HepG2 (cell line): Measurements from ENCODE around the gene OST4. TPM values are rescaled to one million over a fixed set of nuclear protein-coding genes. Genes with fewer than 3 reads are reported as not detected.

Experiments used
- ATAC-seq: fragments of 200-7000 bp; cut with Tn5 transposase; 3 replicates; pipeline ENCODE4 v1.9.1; 2020; ENCODE audit warnings: mild to moderate bottlenecking, moderate library complexity
- BruUV-seq: library from RNA; stranded (reverse); fragments of 400-500 nt; replicated peaks from 2 replicates; lab custom pipeline; 2021; lab: Mats Ljungman, UMichigan
- CTCF ChIA-PET: fragments of 300-600 bp; formaldehyde crosslinking; extraction: SDS; loops from one replicate; lab custom pipeline; 2021; ENCODE audit warnings: low total read pairs, inconsistent platforms, low intra/inter-chr PET ratio; lab: Yijun Ruan, JAX
- POLR2A ChIA-PET: fragments of 350-600 bp; sonication (Branson Sonifier 250); formaldehyde crosslinking; loops from one replicate; lab custom pipeline; 2020; ENCODE audit warnings: antibody characterized with exemption, inconsistent platforms; lab: Yijun Ruan, JAX
- DNase-seq: peaks from one replicate; pipeline ENCODE4 v3.0.0-alpha.2; 2015; ENCODE audit warnings: low spot score
- FAIRE-seq: peaks from 3 replicates; lab custom pipeline; 2011; peaks lifted over from hg19 to GRCh38; lab: Jason Lieb, UNC
- H2AFZ ChIP-seq: one replicate; pipeline ENCODE4 v1.6.1; 2011; ENCODE audit warnings: low read length, inconsistent platforms
- H3K27ac ChIP-seq: fragments of 300-600 bp; 3 replicates; pipeline ENCODE4 v1.8.0; 2011; ENCODE audit warnings: mixed run types, mild to moderate bottlenecking, mixed read lengths, low read length, inconsistent platforms; ENCODE audit not compliant: insufficient read depth; ENCODE audit errors: extremely low read length
- H3K27me3 ChIP-seq, 2 experiments: fragments of 200-600 bp in 1 of 2; 2 replicates in 1 of 2; 3 replicates in 1 of 2; pipeline versions ENCODE4 v1.6.0 to v1.8.0; 2011; ENCODE audit warnings: low read length in 2 of 2, mild to moderate bottlenecking in 2 of 2, moderate library complexity in 2 of 2, inconsistent platforms in 1 of 2; ENCODE audit not compliant: insufficient read depth in 2 of 2, control insufficient read depth in 1 of 2
- H3K36me3 ChIP-seq, 2 experiments: fragments of 200-600 bp in 1 of 2; replicated peaks in 1 of 2; 2 replicates in 1 of 2; 3 replicates in 1 of 2; pipeline versions ENCODE4 v1.5.1 to v1.8.0; 2011; ENCODE audit warnings: low read length in 2 of 2, inconsistent platforms in 1 of 2; ENCODE audit not compliant: insufficient read depth in 2 of 2, control insufficient read depth in 1 of 2
- H3K4me1 ChIP-seq: 2 replicates; pipeline ENCODE4 v1.5.1; 2012; ENCODE audit warnings: low read length, inconsistent platforms; ENCODE audit not compliant: insufficient read depth
- H3K4me2 ChIP-seq: 2 replicates; pipeline ENCODE4 v1.6.0; 2011; ENCODE audit warnings: low read depth, low read length, inconsistent platforms
- H3K4me3 ChIP-seq, 3 experiments: fragments of 200-600 bp in 1 of 3; sonication (generic), shearing (Covaris generic) in 1 of 3; replicated peaks in 1 of 3; 2 replicates each; pipeline ENCODE4 v1.5.1; 2011 to 2016; ENCODE audit warnings: low read length in 3 of 3, inconsistent platforms in 2 of 3, low read depth in 2 of 3, mild to moderate bottlenecking in 2 of 3, control low read depth in 1 of 3, mixed read lengths in 1 of 3; ENCODE audit not compliant: insufficient read depth in 1 of 3
- H3K79me2 ChIP-seq: one replicate; pipeline ENCODE4 v1.6.1; 2011; ENCODE audit warnings: low read length, inconsistent platforms; ENCODE audit not compliant: insufficient read depth
- H3K9ac ChIP-seq: 2 replicates; pipeline ENCODE4 v1.6.0; 2011; ENCODE audit warnings: mild to moderate bottlenecking, low read depth, low read length, inconsistent platforms; ENCODE audit not compliant: insufficient read depth
- H3K9me3 ChIP-seq: 2 replicates; pipeline ENCODE4 v1.5.1; 2012; ENCODE audit warnings: mild to moderate bottlenecking, low read length
- H4K20me1 ChIP-seq: 2 replicates; pipeline ENCODE4 v1.6.0; 2011; ENCODE audit warnings: inconsistent platforms, mild to moderate bottlenecking, low read length, moderate library complexity; ENCODE audit not compliant: insufficient read depth
- AGO2 ChIP-seq: fragments of 200-400 bp; formaldehyde crosslinking; optimal IDR thresholded peaks from 2 replicates; pipeline ENCODE3; 2017; ENCODE audit warnings: mild to moderate bottlenecking, low read depth, low read length, moderate library complexity
- HMGXB3 ChIP-seq: sonication (generic); formaldehyde crosslinking; IDR thresholded peaks from 2 replicates; pipeline ENCODE4 v1.4.0; 2020; ENCODE audit warnings: missing genetic modification reagents, borderline replicate concordance
- HNF1B ChIP-seq: sonication (generic); formaldehyde crosslinking; IDR thresholded peaks from 2 replicates; pipeline ENCODE4 v1.5.1; 2020; ENCODE audit warnings: mild to moderate bottlenecking, moderate library complexity, missing genetic modification reagents
- ONECUT2 ChIP-seq: sonication (generic); formaldehyde crosslinking; IDR thresholded peaks from 2 replicates; pipeline ENCODE4 v1.4.0; 2020; ENCODE audit warnings: missing genetic modification reagents
- SAP130 ChIP-seq: IDR thresholded peaks from 2 replicates; pipeline ENCODE4 v1.6.1; 2016; ENCODE audit warnings: low read depth
- ZFP36L2 ChIP-seq: sonication (generic); formaldehyde crosslinking; IDR thresholded peaks from 2 replicates; pipeline ENCODE4 v1.4.0; 2020; ENCODE audit warnings: missing genetic modification reagents
- ZNF256 ChIP-seq: sonication (generic); formaldehyde crosslinking; conservative IDR thresholded peaks from 2 replicates; pipeline ENCODE4 v1.4.0; 2020; ENCODE audit warnings: missing genetic modification reagents
- ZNF720 ChIP-seq: sonication (generic); formaldehyde crosslinking; IDR thresholded peaks from 2 replicates; pipeline ENCODE4 v1.4.0; 2020; ENCODE audit warnings: missing genetic modification reagents
- WGBS: methylation state at CpG from one replicate; pipeline ENCODE4 v1.1.6; 2017; ENCODE audit warnings: low lambda C conversion rate; 5-methylcytosine and 5-hydroxymethylcytosine counted together
- in situ Hi-C: cut with HindIII; loops from 2 replicates; pipeline ENCODE4 v1.10.0; 2017; ENCODE audit warnings: low pct_unique_long_range_greater_than_20kb; ENCODE audit not compliant: extremely low pct_ligation_motif_present
- intact Hi-C: fragments of 100-400 bp; cut with micrococcal nuclease; formaldehyde crosslinking; loops from one replicate; pipeline ENCODE4 v1.10.0; 2022; ENCODE audit not compliant: unreplicated experiment
- polyA plus RNA-seq, 8 experiments: library from polyadenylated mRNA; depleted of rRNA in 3 of 8; stranded (reverse) in 7 of 8; unstranded in 1 of 8; fragments of >200 nt; fragmentation: Illumina TruSeq in 4 of 8; extraction: Trizol in 4 of 8; gene quantifications; 2 replicates each; pipeline versions ENCODE4 v1.2.1 to v1.2.3, GENCODE V29; 2011 to 2016; ENCODE audit warnings: low read depth in 4 of 8, missing spikeins in 1 of 8, mixed read lengths in 1 of 8; ENCODE audit not compliant: insufficient read depth in 1 of 8
- total RNA-seq, 5 experiments: library from RNA; depleted of rRNA; stranded (reverse); fragments of >200 nt; fragmentation: Illumina TruSeq; extraction: Trizol; gene quantifications; 2 replicates each; pipeline ENCODE4 v1.2.3, GENCODE V29; 2016; ENCODE audit warnings: low read depth in 1 of 5

OST4 gene
- total and polyA plus RNA-seq, 2 of the 13 experiments (the other 11 are each of a cell fraction or from before 2014, with no cell fraction given) = 498 to 584 TPM

- TF ChIP-seq HMGXB3 (CRISPR knock-in tag) (0 out of 2 replicates have a peak, but pooled peaks have one; percentile 18), SAP130 (CRISPR knock-in tag) (0 out of 2 replicates have a peak, but pooled peaks have one; percentile 27)
Observed at GRCh38 chr2:27083410-27084296, 12.2 kb upstream of the OST4 start (continued).

GRCh38 chr2:27082773-27083409, 11.4 kb upstream of the OST4 start:
- Histone ChIP-seq H3K9ac (no peak overlapping the region), H3K4me3 (no peak overlapping the region), H3K79me2 (peaks cover 12% of the 10 kb centered on the region), H2AFZ (no peak overlapping the region), H3K27ac (no peak overlapping the region), H3K27me3 (no peaks in the 10 kb centered on the region), H3K4me2 (no peak overlapping the region), H3K4me1 (peaks cover 76% of the 10 kb centered on the region), H3K36me3 (no peaks in the 10 kb centered on the region), H3K9me3 (no peaks in the 10 kb centered on the region), H4K20me1 (no peaks in the 10 kb centered on the region)
- ATAC-seq = no peak
- TF ChIP-seq ZFP36L2 (CRISPR knock-in tag) = no peak
- no peak for TF ChIP-seq ZNF720 (CRISPR knock-in tag)
- no peak for TF ChIP-seq ONECUT2 (CRISPR knock-in tag)
- no peak for TF ChIP-seq ZNF256
- peak; percentile 43 for TF ChIP-seq AGO2
- no peak for TF ChIP-seq HNF1B
- no peak for DNase-seq
- CTCF ChIA-PET = no interaction called here
- POLR2A ChIA-PET = interaction anchor here (0.8 to 9.2 kb wide), 8 partner anchors 10 to 41 kb away, joined by 3 to 106 read pairs (median 16); partner anchors contain the start of genes ABHD1, AGBL5 and OST4
- BruUV-seq = no TSS peak
- 97% methylated on average over 18 of the region's 27 CpGs for WGBS
- intact Hi-C loops (loop anchor here (10.0 kb wide), 1 partner anchor 48 kb away; the partner anchor contains the start of gene TMEM214), in situ Hi-C loops (no loop called here)
- no peak for FAIRE-seq
